Keratinocyte (primary cell): ENCODE data around the gene IRAK2. TPM values are rescaled to one million over a fixed set of nuclear protein-coding genes. Genes with fewer than 3 reads are reported as not detected.

ENCODE experiments used
- DNase-seq: peaks from one replicate; pipeline ENCODE4 v3.0.0-alpha.2; 2011; ENCODE audit warnings: low read depth, missing footprints, low spot score
- FAIRE-seq: peaks from 2 replicates; lab custom pipeline; 2011; peaks lifted over from hg19 to GRCh38; lab: Jason Lieb, UNC
- H2AFZ ChIP-seq: 2 replicates; pipeline ENCODE4 v1.6.0; 2012; ENCODE audit warnings: low read length, control low read depth, inconsistent platforms; ENCODE audit not compliant: control insufficient read depth
- H3K27ac ChIP-seq: 2 replicates; pipeline ENCODE4 v1.5.1; 2011; ENCODE audit warnings: low read length; ENCODE audit not compliant: control insufficient read depth, insufficient read depth
- H3K27me3 ChIP-seq: 3 replicates; pipeline ENCODE4 v1.6.0; 2011; ENCODE audit warnings: low read length; ENCODE audit not compliant: control insufficient read depth, insufficient read depth; ENCODE audit errors: extremely low read depth
- H3K36me3 ChIP-seq, 2 experiments: 2 replicates in 1 of 2; 3 replicates in 1 of 2; pipeline ENCODE4 v1.5.1; 2011; ENCODE audit warnings: low read length in 2 of 2, mild to moderate bottlenecking in 1 of 2; ENCODE audit not compliant: control insufficient read depth in 2 of 2, insufficient read depth in 2 of 2; ENCODE audit errors: extremely low read depth in 1 of 2
- H3K4me1 ChIP-seq: 3 replicates; pipeline ENCODE4 v1.5.1; 2011; ENCODE audit warnings: low read length; ENCODE audit not compliant: control insufficient read depth, insufficient read depth; ENCODE audit errors: extremely low read depth
- H3K4me2 ChIP-seq: 3 replicates; pipeline ENCODE4 v1.6.0; 2011; ENCODE audit warnings: low read depth, low read length; ENCODE audit not compliant: control insufficient read depth, insufficient read depth; ENCODE audit errors: extremely low read depth
- H3K4me3 ChIP-seq, 3 experiments: fragments of 200-600 bp in 1 of 3; sonication (generic) in 1 of 3; 2 replicates in 2 of 3; 3 replicates in 1 of 3; pipeline ENCODE4 v1.5.1; 2011 to 2016; ENCODE audit warnings: low read length in 3 of 3, mild to moderate bottlenecking in 3 of 3, control low read depth in 2 of 3, inconsistent platforms in 1 of 3, low read depth in 1 of 3, mixed read lengths in 1 of 3, mixed run types in 1 of 3, moderate library complexity in 1 of 3; ENCODE audit not compliant: control insufficient read depth in 2 of 3, insufficient read depth in 2 of 3; ENCODE audit errors: extremely low read depth in 1 of 3
- H3K79me2 ChIP-seq: 2 replicates; pipeline ENCODE4 v1.6.0; 2012; ENCODE audit warnings: low read length; ENCODE audit not compliant: control insufficient read depth, insufficient read depth
- H3K9ac ChIP-seq: 3 replicates; pipeline ENCODE4 v1.6.0; 2011; ENCODE audit warnings: low read length; ENCODE audit not compliant: control insufficient read depth, insufficient read depth; ENCODE audit errors: extremely low read depth
- H3K9me1 ChIP-seq: 3 replicates; pipeline ENCODE4 v1.6.0; 2011; ENCODE audit warnings: low read length; ENCODE audit not compliant: control insufficient read depth, insufficient read depth; ENCODE audit errors: extremely low read depth
- H3K9me3 ChIP-seq: 2 replicates; pipeline ENCODE4 v1.5.1; 2012; ENCODE audit warnings: low read depth, low read length; ENCODE audit not compliant: control insufficient read depth
- H4K20me1 ChIP-seq: 3 replicates; pipeline ENCODE4 v1.6.0; 2011; ENCODE audit warnings: low read length; ENCODE audit not compliant: control insufficient read depth, insufficient read depth; ENCODE audit errors: extremely low read depth
- CTCF ChIP-seq, 3 experiments: IDR thresholded peaks in 1 of 3; conservative IDR thresholded peaks in 1 of 3; optimal IDR thresholded peaks in 1 of 3; 2 replicates in 2 of 3; 3 replicates in 1 of 3; pipeline versions ENCODE3 to v1.5.1; 2011; ENCODE audit warnings: low read length in 3 of 3, mild to moderate bottlenecking in 3 of 3, moderate library complexity in 2 of 3, control low read depth in 1 of 3, inconsistent platforms in 1 of 3; ENCODE audit not compliant: insufficient read depth in 2 of 3; ENCODE audit errors: extremely low read depth in 1 of 3
- EZH2 ChIP-seq: IDR thresholded peaks from one replicate; pipeline ENCODE4 v1.6.1; 2012; ENCODE audit warnings: inconsistent platforms, mild to moderate bottlenecking, low read length, moderate library complexity
- dilution Hi-C: fragments of 300-500 bp; cut with MboI; formaldehyde crosslinking; loops from one replicate; pipeline ENCODE4 v1.7.0; 2020; ENCODE audit warnings: low sequenced_read_pairs; ENCODE audit not compliant: extremely low pct_ligation_motif_present
- polyA plus RNA-seq, 5 experiments: library from polyadenylated mRNA; depleted of rRNA in 3 of 5; stranded (reverse) in 3 of 5; stranded (forward) in 1 of 5; unstranded in 1 of 5; fragments of >200 nt; gene quantifications; 1 replicate in 1 of 5; 2 replicates in 3 of 5; 3 replicates in 1 of 5; pipeline versions ENCODE4 v1.2.1 to v1.2.3, GENCODE V29; 2011 to 2012; ENCODE audit warnings: missing spikeins in 2 of 5, low read depth in 1 of 5, low replicate concordance in 1 of 5

Gene IRAK2
- polyA plus RNA-seq, 1 donor (not counting 4 experiments of a cell fraction or from before 2014, with no cell fraction given), result 3.5 TPM

GRCh38 chr3:10198226-10198625 lies 33.5 kb downstream of the IRAK2 start:
- peak overlapping the region; percentile 67 for H3K9ac ChIP-seq
- no peaks in the 10 kb centered on the region for H3K27me3 ChIP-seq
- peaks cover 0 to 4% of the 10 kb centered on the region in 2 experiments for H3K36me3 ChIP-seq
- peaks cover 6% of the 10 kb centered on the region for H3K9me1 ChIP-seq
- H2AFZ ChIP-seq, result no peak overlapping the region
- peak overlapping the region; percentile 42 for H3K4me2 ChIP-seq
- peaks cover 51% of the 10 kb centered on the region for H3K4me1 ChIP-seq
- H3K4me3 ChIP-seq, result no peak overlapping the region
- no peaks in the 10 kb centered on the region for H3K9me3 ChIP-seq
- no peak for TF ChIP-seq CTCF (optimal IDR thresholded peaks at IDR 0.05 in 1 of 3, IDR thresholded peaks at IDR 0.05 in 1 of 3, conservative IDR thresholded peaks at IDR 0.05 in 1 of 3; ENCODE audit: extremely low read depth in 1 of 3, insufficient read depth in 2 of 3, low read length in 3 of 3)
- TF ChIP-seq EZH2, result no peak
- H3K27ac ChIP-seq, result peak overlapping the region; percentile 89
- no peaks in the 10 kb centered on the region for H3K79me2 ChIP-seq
- FAIRE-seq (no peak), DNase-seq (no peak)
- H4K20me1 ChIP-seq, result no peaks in the 10 kb centered on the region
- dilution Hi-C loops, result no loop called here

GRCh38 chr3:10198761-10199649 lies 34.3 kb downstream of the IRAK2 start:
- Histone ChIP-seq H3K79me2 (no peaks in the 10 kb centered on the region), H3K27me3 (no peaks in the 10 kb centered on the region), H4K20me1 (no peaks in the 10 kb centered on the region), H3K4me3 (no peak overlapping the region), H3K9me3 (no peaks in the 10 kb centered on the region), H3K9ac (peak overlapping the region; percentile 67), H3K27ac (peak overlapping the region; percentile 89), H3K9me1 (peaks cover 6% of the 10 kb centered on the region), H2AFZ (peak overlapping the region; percentile 71), H3K36me3 (peaks cover 0 to 4% of the 10 kb centered on the region in 2 experiments), H3K4me2 (peak overlapping the region; percentile 42), H3K4me1 (peaks cover 44% of the 10 kb centered on the region)
- TF ChIP-seq EZH2, result no peak
- dilution Hi-C loops, result no loop called here
- FAIRE-seq (peak; percentile 34), DNase-seq (peak; percentile 72)
